Measurements from ENCODE around the gene TEKT5.
A peak's percentile ranks its signal among the peaks of the same experiment; 100 is the strongest.
"Not testable (repeated sequence)": the region's sequence is repeated elsewhere in the genome, so short reads cannot be mapped to it uniquely, and the experiment has no call there.

Gene TEKT5

DNA sequence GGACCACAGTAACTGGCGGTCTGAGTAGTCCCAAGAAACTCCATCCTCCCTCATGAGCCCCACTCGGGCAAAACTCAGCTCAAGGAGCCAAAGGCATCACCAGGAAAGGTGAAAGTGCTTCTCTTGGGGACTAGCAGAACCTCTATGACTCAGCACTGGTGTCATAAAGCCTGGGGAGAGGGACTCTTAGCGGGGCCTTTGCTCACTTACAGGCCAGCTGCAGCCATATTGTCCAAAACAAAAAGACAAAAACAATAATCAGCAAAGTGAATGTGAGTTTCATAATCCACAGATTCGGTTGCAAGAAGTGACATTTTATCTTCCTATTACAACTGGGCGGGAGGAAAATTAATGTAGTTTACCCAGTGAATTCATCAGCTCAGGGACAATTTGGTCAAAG is at the start of gene TEKT5:
Gene TEKT5, minus strand, starts transcription at position 101 of the 400 bp plus-strand sequence. Its CDS starts 57 bp downstream, at position 44.
- DNase-seq (ENCODE audit: low spot score): no peak

DNA sequence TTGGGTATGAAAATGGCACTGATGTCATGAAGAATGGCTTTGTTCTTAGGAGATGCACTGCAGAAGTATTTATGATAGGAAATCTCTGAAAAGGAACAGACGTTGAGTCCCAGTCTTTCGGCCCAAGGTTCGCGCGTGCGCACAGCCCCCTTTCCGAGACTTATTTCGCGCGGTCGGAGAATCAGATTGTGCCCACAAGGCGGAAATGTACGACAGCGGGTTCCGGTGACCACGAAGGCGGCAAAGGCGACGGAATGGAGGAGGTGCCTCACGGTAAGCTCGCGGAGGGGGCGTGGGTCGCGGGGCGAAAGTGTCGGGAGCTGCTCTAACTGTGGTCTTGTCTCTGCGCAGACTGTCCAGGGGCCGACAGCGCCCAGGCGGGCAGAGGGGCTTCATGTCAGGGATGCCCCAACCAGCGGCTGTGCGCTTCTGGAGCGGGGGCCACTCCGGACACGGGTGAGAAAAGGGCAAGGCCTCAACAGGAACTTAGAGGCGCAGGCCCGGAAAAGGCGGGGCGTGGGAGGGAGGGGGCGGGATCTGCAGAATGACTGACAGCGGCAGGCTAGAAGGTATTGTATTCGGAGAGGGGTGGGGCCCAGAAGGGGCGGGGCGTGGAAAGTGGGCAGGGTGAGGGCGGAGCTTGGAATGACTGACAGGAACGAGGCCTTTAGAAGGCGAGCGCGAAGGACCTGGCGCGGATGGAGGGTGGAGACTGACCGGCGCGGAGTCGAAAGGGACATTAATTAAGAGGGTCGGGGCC is 49.1 kb upstream of the TEKT5 start, which contains the start of gene NUBP1:
Gene NUBP1, plus strand, starts transcription at position 233 of the 760 bp plus-strand sequence. Its CDS starts 22 bp downstream, at position 255.
- peak; percentile 99 for DNase-seq (ENCODE audit: low spot score)

DNA sequence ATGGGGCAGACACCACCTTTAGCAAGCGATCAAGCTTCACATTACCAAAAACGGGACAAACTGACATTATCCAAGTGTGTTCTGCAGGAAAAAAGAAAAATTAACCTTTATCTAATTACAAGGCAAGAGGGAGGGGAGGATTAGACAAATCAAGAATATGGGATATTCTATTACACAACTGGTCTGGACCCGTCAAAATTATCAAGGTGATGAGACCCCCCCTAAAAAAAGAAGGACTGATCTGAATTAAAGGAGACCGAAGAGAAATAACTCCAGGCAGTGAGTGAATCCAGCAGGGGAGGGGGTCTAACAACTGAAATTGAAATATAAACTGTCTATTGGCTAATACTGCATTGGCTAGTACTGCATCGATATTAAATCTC is 48.5 kb upstream of the TEKT5 start:
- no peak for DNase-seq (ENCODE audit: low spot score)

DNA sequence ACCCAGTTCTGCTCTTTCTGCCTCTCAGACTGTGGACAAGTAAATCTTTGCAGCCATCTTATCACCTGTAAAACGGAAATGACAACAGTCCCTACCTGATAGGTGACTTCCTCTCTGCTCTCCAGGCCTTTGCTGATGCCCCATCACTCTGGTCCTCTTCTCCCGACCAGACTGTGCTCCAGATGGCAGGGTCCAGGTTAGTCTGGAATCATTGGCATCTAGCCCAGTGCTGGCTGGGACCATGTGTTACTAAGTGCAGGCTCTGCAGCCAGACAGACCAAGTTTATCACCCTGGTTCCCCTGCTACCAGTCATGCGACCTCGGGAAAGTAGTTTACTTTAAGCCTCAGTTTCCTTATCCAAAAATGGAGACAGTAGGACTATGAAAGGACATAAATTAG is 47.1 kb upstream of the TEKT5 start:
- no peak for DNase-seq (ENCODE audit: low spot score)

DNA sequence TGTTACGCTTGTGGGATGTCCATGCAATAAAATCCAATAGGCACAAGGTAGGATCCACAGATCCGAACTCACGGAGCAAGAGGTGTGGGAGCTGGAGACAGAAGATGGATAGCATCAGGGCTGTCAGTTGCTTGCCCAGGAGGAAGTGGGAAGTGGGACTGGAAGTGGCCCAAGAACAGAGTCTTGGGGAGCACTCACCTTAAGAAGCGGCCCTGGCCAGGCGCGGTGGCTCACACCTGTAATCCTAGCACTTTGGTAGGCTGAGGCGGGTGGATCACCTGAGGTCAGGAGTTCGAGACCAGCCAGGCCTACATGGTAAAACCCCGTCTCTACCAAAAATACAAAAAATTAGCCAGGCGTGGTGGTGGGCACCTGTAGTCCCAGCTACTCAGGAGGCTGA is 46.5 kb upstream of the TEKT5 start:
- not testable (repeated sequence) for DNase-seq (ENCODE audit: low spot score)

DNA sequence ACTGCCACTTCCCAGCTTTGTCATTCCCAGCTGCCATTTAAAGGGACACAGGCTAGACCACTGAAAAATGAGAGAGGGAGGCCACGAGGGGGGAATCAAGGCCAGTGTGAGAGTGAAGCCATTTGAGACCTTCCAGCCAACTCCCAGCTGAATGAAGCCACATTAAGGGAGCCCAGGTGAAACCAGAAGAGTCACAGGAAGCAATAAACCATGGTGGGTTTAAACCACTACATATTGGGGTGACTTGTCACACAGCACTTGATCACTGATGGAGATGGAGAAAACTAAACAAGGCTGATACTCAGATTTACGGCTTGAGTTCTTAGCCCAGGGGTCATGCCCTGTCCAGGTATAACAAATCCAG is 46.1 kb upstream of the TEKT5 start:
- no peak for DNase-seq (ENCODE audit: low spot score)

DNA sequence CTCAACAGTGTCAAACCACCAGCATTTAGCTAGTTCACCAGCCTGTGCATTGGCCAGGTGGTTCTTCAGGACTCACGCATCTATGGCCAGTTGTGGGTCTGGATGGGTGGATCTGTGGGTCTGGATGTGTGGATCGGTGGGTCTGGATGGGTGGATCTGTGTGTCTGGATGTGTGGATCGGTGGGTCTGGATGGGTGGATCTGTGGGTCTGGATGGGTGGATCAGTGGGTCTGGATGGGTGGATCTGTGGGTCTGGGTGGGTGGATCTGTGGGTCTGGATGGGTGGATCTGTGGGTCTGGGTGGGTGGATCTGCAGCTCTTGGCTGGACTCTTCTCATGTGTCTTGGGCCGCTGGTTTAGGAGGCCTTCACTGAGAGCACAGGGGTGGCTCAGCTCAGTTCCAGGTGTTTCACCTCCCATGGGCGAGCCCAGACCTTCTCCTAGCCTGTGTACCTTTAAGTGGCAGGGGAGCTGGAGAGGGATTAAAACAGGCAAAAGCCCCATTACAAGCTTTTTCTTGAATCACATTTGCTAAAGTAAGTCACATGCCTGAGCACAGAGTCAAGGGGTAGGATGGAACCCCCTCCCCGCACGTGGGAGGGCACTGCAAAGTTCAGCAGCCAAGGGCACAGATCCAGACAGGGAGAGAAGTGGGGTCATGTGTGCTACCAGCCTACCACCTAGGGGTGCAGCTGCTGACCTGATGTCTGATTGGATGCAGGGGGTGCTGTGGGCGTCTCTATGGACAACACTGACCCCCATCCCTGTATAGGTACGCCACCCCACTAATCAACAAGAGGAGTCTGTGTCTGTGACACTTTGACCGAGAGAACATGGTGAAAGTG is 45.5 kb upstream of the TEKT5 start:
- no peak for DNase-seq (ENCODE audit: low spot score)

DNA sequence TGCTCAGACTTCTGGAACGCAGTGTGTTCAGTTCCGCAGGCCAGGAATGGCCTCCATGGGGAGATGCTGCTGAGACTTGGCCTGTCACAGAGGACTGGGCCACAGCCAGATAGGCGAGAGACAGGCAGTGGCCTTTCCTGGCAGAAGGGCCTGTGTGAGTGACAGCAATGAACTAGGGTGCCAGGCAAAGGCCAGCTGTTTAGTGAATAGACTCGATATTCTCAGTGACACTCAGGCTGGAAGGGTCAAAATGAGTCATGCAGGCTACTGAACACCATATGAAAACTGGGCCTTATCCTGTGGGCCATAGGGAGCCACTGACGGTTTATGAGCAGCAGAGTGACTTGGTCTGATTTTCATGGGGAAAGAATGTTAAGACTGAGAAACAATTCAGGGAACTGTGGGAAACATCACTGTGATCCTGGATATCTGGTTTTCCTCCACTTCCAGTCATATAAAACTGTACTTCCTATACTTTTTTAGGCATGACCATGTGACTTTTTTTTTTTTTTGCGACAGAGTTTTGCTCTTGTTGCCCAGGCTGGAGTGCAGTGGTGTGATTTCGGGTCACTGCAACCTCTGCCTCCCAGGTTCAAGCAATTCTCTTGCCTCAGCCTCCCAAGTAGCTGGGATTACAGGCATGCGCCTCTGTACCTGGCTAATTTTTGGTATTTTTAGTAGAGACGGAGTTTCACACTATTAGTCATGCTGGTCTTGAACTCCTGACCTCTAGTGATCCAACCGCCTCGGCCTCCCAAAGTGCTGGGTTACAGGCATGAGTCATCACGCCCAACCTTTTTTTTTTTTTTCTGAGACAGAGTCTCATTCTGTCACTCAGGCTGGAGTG is 43.7 kb upstream of the TEKT5 start:
- no peak for DNase-seq (ENCODE audit: low spot score)

DNA sequence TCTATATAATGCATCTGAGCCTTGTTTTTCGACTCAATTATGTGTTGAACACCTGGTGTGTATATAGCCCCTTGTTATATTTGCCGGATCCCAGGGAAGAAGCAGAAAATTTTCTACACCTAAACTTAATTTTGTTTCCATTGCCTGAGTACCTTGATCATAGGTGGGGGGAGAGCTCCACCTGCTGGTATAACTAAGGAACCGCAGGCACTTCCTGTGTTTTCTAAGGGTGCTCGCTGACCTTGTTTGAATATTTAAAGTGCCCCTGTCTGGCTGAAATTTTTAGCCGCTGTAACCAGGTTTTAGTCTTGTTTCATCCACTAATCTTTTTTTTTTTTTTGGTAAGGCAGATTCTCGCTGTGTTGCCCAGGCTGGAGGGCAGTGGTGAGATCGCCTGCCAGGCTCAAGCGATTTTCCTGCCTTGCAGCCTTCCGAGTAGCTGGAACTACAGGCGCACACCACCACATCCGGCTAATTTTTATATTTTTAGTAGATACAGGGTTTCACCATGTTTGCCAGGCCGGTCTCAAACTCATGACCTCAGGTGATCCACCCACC is 42.4 kb upstream of the TEKT5 start:
- peak; percentile 72 for DNase-seq (ENCODE audit: low spot score)

DNA sequence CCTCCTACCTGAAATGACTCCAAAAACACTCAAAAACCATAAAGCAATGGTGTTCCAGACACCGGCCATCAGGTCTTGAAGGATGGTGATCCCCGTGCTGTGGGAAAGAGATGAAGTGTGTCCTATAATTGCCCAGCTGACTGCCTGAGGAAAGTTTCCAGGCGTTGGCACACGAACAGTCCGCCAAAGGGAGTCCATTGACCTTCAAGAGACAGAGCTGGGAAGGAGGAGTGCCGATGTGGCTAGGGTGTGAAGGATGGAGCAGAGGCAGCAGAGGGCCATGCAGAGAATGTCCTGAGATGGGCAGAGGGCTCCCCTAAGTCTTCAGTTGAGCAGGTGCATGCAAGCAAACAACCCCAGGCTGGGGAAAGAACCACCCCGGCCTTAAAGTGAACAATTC is 37.1 kb upstream of the TEKT5 start:
- no peak for DNase-seq (ENCODE audit: low spot score)

DNA sequence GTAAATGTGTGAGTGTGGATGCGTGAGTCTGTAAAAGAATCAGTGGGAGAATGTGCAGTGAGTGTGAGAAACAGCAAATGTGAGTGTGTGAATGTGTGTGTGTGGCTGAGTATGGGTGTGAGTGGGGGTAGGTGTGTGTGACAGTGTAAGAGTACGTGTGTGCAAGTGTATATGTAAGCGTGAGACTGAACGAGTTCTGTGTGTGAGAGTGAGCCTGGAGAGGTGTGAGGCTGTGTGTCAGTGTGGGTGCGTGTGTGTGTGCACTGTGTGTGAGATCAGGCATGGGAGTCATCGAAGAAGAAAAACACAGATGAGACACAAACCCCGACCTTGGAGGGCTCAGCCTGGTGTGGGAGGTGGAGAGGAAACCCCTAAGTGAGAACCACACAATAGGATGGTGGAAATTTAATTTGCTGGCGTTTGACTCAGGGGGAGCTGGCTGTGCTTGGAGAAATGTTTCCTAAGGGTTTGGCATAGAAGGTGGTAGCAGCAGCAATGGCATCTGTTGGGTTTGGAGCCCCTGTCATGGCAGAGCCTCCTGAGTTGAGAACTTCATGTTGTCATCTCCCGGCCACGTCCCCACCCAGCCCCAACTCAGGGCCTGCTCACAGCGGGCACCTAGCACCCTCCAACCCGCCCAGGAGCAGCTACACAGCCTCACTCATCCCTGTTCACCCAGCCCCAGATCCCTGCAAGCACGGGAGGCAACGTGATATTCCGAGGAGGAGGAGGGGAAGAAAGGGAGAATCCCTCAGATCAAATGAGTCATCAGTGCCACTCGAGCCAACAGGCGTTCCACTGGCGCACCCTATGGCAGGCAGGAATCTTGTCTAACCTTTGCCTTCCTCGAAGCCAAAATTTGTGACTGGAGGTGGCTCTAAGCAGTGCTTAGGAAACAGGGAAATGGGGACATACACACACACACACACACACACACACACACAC is 34.6 kb upstream of the TEKT5 start:
- DNase-seq (ENCODE audit: low spot score): peak; percentile 72

DNA sequence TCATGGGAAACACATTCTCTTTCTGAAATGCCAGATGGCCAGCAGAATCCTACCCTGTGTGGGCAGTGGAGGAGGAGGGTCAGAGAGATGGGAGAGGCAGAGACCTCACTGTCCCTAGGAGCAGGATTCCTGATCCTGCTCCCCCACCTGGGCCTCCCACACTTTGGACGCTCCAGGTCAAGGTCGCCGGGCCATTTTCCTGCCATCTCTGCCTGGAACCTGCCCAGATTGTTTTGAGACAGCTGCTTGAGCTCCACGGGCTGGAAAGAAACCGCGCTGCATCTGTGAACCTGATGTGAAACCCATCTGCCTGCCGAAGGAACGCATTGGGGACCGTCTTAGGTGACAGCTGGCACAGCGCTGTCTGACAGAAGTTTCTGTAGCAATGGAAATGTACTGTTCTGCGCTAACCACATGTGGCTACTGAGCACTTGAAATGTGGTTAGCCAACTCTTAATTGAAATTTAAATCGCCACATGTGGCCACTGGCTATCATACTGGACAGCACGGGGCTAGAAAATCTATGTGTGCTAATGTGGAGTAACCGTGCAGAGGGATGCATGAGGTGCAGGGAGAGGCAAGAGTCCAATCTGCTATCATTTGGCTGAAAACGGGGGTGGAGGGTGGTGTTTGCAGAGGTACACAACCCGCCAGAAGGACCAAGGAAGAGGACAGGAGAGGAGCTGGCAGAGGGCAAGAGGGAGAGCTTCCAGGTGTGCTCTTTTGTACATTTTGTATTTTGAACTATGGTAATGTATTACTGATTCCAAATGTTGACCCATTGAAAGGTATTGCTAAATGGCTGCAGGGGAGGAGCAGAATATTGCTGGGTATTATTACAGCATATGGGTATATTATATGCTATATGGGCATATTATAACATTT is 33.5 kb upstream of the TEKT5 start:
- no peak for DNase-seq (ENCODE audit: low spot score)

DNA sequence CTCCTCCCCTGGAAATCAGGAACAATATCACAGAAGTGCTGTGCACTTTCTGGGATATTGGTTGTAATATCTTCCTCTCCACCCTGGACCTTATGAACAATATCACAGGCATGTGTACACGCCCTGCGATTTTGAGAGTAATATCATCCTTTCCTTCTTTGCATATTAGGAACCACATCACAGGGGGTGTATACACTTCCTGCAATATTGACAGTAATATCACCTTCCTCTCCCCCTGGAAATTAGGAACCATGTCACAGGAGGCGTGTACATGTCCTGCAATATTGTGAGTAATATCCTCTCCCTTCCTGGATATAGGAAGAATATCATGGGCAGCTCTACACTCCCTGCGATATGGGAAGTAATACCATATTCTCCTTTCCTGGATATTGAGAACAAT is 14.2 kb upstream of the TEKT5 start:
- DNase-seq (ENCODE audit: low spot score): no peak

DNA sequence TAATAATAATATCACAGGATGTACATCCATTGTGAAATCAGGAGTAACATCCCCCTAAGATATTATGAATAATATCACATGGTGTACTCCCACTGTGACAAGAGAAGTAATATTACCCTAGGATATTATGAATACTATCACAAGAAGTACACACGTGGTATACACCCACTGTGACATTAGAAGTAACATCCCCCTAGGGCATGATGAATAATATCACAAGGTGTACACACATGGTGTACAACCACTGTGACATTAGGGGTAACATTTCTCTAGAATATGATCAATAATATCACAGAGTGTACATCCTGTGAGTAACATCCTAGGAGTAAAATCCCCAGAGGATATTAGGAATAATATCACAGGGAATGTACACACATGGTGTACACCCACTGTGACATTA is 5.0 kb upstream of the TEKT5 start:
- no peak for DNase-seq (ENCODE audit: low spot score)

DNA sequence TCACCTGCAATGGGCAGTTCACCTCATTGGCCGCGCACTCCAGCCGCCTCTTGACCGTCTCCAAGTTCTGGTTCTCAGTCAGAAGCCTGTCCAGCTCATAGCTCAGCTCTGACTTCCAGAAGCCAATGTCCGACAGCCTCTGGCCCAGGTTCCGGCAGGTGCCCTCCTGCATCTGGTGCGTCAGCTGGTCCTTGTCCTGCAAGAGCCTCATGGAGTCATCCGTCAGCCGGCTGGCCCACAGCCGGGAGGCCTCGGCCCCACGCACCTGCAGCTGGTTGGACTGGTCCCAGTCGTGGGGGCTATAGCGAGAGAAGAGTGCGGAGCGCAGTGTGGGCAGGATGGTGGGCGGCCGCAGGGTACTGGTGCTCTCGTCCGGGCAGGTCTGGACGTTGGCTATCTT is 424 bp downstream of the TEKT5 start:
- no peak for DNase-seq (ENCODE audit: low spot score)

DNA sequence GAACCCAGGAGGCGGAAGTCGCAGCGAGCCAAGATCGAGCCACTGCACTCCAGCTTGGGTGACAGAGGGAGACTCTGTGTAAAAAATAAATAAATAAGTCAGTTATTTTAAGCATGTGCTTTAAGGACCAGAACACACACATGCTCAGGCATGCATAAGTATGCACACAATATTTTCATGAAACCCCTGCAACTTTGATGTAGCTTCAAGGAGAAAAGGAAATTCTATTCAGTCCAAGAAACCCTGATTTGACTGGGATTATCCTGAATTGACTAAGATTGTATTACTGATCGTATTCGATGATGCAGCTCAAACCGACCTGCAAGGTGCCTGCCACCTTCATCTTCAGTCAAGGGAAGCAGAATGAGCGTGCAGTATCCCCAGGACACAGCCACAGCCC is 841 bp downstream of the TEKT5 start:
- DNase-seq (ENCODE audit: low spot score): no peak

DNA sequence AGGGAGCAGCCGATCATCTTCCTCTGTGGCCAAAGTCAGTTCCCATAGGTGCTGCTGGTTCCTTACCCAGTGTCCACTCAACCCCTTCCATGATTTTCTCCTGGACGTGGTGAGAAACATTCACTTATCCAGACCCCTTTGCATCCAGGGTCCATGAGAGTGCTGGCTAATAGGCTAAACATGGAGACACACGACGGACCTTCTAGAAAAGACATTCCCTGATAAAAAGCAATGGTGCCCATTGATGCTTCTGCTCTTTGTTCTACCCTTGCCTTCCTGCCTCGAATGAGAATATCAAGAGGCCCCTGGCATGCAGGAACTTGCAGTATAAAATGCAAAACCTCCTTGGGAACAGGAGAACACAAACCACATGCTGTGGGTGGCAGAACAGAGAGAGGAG is 2.3 kb downstream of the TEKT5 start:
- DNase-seq (ENCODE audit: low spot score): no peak

DNA sequence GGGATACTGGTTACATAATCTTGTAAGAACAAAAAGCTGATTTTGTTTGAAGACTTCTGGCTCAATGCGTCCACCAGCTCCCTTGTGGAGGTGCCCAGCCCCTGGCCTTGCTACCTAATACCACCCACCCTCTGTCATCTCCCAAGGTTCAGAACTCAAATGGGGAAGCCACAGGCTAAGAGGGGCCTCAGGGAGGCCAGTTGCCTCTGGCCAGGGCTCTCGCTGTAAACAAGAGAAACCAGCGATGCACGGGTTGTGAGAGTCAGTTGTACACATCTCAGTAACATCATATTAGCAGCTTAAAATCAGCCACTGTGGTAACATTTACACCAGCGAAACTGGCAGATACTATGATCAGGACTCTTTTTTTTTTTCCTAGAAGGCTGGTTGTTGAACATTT is 6.0 kb downstream of the TEKT5 start:
- no peak for DNase-seq (ENCODE audit: low spot score)

DNA sequence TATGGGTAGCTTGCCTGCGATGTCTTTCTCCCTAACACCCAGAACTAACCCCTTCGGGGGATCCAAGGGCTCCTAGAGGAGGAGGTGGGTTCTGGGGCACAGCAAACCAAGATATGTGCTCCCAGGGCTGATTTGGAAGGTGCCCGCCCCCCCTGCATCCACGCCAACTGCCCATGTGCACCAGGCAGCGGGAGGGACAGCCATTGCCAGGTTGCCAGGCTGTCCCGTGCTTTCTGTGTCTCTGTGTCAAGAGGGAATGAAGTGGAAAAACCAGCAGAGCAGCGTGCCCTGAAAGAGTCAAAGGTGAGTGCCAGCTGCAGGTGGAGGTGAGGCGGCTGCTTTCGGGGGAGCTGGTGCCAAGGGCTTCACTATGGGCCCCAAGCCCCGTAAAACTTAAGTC is 6.4 kb downstream of the TEKT5 start:
- DNase-seq (ENCODE audit: low spot score): no peak

DNA sequence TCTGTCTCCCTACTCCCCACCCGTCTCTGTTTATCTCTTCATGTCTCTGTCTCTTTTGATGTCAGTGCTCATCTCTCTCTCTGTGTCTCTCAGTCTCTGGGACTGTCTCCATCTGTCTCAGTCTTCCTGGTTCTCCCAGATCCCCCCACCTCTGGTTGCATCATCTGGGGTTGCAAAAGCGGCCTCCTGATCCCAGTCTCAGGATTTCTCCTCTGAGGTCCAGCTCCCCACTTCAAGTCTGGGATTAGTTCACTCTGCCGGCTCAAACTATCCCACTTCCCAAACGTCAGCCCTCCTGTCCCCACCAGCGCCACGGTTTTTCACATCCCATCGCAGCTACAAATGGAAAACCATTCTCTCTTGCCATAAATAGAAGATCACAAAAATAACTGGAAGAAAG is 9.0 kb downstream of the TEKT5 start:
- DNase-seq (ENCODE audit: low spot score): no peak
